Umbilical cord (tissue), 2 donors: ENCODE data around the gene IZUMO1. TPM values are rescaled to one million over a fixed set of nuclear protein-coding genes. Genes with fewer than 3 reads are reported as not detected.
A peak's percentile ranks its signal among the peaks of the same experiment; 100 is the strongest.
"Not testable (repeated sequence)": the region's sequence is repeated elsewhere in the genome, so short reads cannot be mapped to it uniquely, and the experiment has no call there.

Source experiments
- DNase-seq: peaks from one replicate; pipeline ENCODE4 v3.0.0-alpha.2; 2015; ENCODE audit warnings: low spot score
- total RNA-seq: library from RNA; depleted of rRNA; stranded (reverse); fragments of >200 nt; gene quantifications from one replicate; pipeline ENCODE4 v1.2.3, GENCODE V29; 2014; ENCODE audit warnings: low replicate concordance; ENCODE audit not compliant: insufficient read depth

The IZUMO1 gene
- total RNA-seq, 1 donor from 2014 or later, result not detected

- no peak for DNase-seq
These were observed 31.7 kb downstream of the IZUMO1 start for GRCh38 chr19:48714759-48715675.

GRCh38 chr19:48713864-48714755, 32.6 kb downstream of the IZUMO1 start:
- peak; percentile 100 for DNase-seq

- DNase-seq, result no peak
These were observed 33.5 kb downstream of the IZUMO1 start for GRCh38 chr19:48713041-48713863.

GRCh38 chr19:48711106-48711662, 35.5 kb downstream of the IZUMO1 start:
- DNase-seq, result no peak

GRCh38 chr19:48708471-48708870, 38.2 kb downstream of the IZUMO1 start:
- no peak for DNase-seq

- no peak for DNase-seq
These were observed 41.3 kb downstream of the IZUMO1 start for GRCh38 chr19:48705431-48705830.

GRCh38 chr19:48703316-48703715, 43.4 kb downstream of the IZUMO1 start:
- DNase-seq, result no peak

- DNase-seq, result no peak
These were observed 44.0 kb downstream of the IZUMO1 start for GRCh38 chr19:48702701-48703100.

- DNase-seq, result peak; percentile 20
These were observed 48.7 kb downstream of the IZUMO1 start for GRCh38 chr19:48698046-48698445.

- DNase-seq, result no peak
These were observed 50.2 kb downstream of the IZUMO1 start for GRCh38 chr19:48696353-48697010.

- no peak for DNase-seq
These were observed 50.9 kb downstream of the IZUMO1 start, which contains the start of gene FUT2 for GRCh38 chr19:48695743-48696352. TSS of gene FUT2 (plus strand) at chr19:48695971. CDS start at chr19:48702957, 6,986 bp downstream.

GRCh38 chr19:48693629-48694028, 53.1 kb downstream of the IZUMO1 start:
- DNase-seq, result not testable (repeated sequence)

Other genes starting within 250 kb of the IZUMO1 start
- gene LMTK3, start 235.1 kb downstream of the IZUMO1 start, total RNA-seq, result not detected
- gene SULT2B1, start 194.7 kb downstream of the IZUMO1 start, total RNA-seq, result not detected
- gene SPACA4, start 140.2 kb downstream of the IZUMO1 start, total RNA-seq, result not detected
- 0.48 TPM for gene FAM83E, start 131.8 kb downstream of the IZUMO1 start, total RNA-seq
- 1,534 TPM for gene RPL18, start 127.7 kb downstream of the IZUMO1 start, total RNA-seq
- 7.5 TPM for gene SPHK2, start 127.4 kb downstream of the IZUMO1 start, total RNA-seq
- gene DBP, start 109.5 kb downstream of the IZUMO1 start, total RNA-seq, result 0.72 TPM
- not detected for gene CA11, start 100.7 kb downstream of the IZUMO1 start, total RNA-seq
- gene NTN5, start 73.9 kb downstream of the IZUMO1 start, total RNA-seq, result not detected
- 0.72 TPM for gene FUT2, start 50.9 kb downstream of the IZUMO1 start, total RNA-seq
- not detected for gene MAMSTR, start 27.2 kb downstream of the IZUMO1 start, total RNA-seq
- 3.1 TPM for gene RASIP1, start 6.3 kb downstream of the IZUMO1 start, total RNA-seq
- 1.4 TPM for gene FUT1, start 5.7 kb upstream of the IZUMO1 start, total RNA-seq
- not detected for gene FGF21, start 8.6 kb upstream of the IZUMO1 start, total RNA-seq
- gene BCAT2, start 64.1 kb upstream of the IZUMO1 start, total RNA-seq, result 11.1 TPM
- 3.4 TPM for gene HSD17B14, start 89.6 kb upstream of the IZUMO1 start, total RNA-seq
- 2.6 TPM for gene PLEKHA4, start 121.7 kb upstream of the IZUMO1 start, total RNA-seq
- 138 TPM for gene PPP1R15A, start 125.5 kb upstream of the IZUMO1 start, total RNA-seq
- not detected for gene TULP2, start 151.8 kb upstream of the IZUMO1 start, total RNA-seq
- 160 TPM for gene NUCB1, start 153.4 kb upstream of the IZUMO1 start, total RNA-seq
- not detected for gene DHDH, start 186.8 kb upstream of the IZUMO1 start, total RNA-seq
- 59.9 TPM for gene BAX, start 208.0 kb upstream of the IZUMO1 start, total RNA-seq
- 2,219 TPM for gene FTL, start 218.4 kb upstream of the IZUMO1 start, total RNA-seq
- gene GYS1, start 246.4 kb upstream of the IZUMO1 start, total RNA-seq, result 46.9 TPM
- gene RUVBL2, start 247.0 kb upstream of the IZUMO1 start, total RNA-seq, result 47.2 TPM